Measurements from ENCODE around the gene PDE7B. TPM values are rescaled to one million over a fixed set of nuclear protein-coding genes. Genes with fewer than 3 reads are reported as not detected.

The PDE7B gene
- total and polyA plus RNA-seq, 9 of the 15 experiments (the other 6 are each of a cell fraction or from before 2014, with no cell fraction given) = 0.01 TPM; not detected in 8

DNA sequence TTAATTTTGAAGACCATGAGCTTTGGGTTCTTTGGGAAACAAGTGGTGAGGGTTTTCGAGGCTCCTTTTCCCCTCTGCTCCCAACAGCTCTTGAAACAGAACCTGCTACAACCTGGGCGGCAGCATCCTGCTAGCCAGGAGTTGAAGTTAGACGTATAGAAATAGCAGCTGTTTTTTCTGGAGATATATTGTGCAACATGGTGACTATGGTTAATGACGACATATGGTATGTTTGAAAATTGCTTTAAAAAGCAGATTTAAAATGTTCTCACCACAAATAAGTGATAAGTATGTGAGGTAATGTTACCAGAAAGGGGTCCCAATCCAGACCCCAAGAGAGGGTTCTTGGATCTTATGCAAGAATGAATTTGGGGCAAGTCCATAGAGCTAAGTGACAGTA is 138.9 kb downstream of the PDE7B start:
- intact Hi-C loops (cut with micrococcal nuclease) (no loop called here), in situ Hi-C loops (cut with MboI) (no loop called here)
- WGBS (ENCODE audit: insufficient coverage, low coverage, missing lambda C conversion rate) = 3% methylated on average over 4 of the region's 4 CpGs
- Histone ChIP-seq H3K4me2 (ENCODE audit: insufficient read depth, low read length) (no peak overlapping the region), H4K20me1 (replicated peaks; ENCODE audit: control insufficient read depth, insufficient read depth, low read length) (no peaks in the 10 kb centered on the region), H3K36me3 (ENCODE audit: control insufficient read depth, insufficient read depth, low read length) (no peaks in the 10 kb centered on the region), H3K79me2 (ENCODE audit: control insufficient read depth, insufficient read depth, low read length) (no peaks in the 10 kb centered on the region), H3K4me3 (no peak overlapping the region), H3K27me3 (ENCODE audit: control insufficient read depth in 2 of 2, insufficient read depth in 2 of 2, low read length in 2 of 2) (0 out of 5 replicates have a peak, but pooled peaks cover 0 to 4% of the 10 kb centered on the region in 2 experiments), H3K9ac (ENCODE audit: insufficient read depth in 1 of 2, low read depth in 2 of 2, low read length in 2 of 2) (no peak overlapping the region), H3K9me1 (ENCODE audit: control insufficient read depth, insufficient read depth, low read length) (no peaks in the 10 kb centered on the region), H2AFZ (ENCODE audit: low read depth, low read length) (no peak overlapping the region), H3K9me3 (replicated peaks; ENCODE audit: control insufficient read depth, insufficient read depth, low read depth, low read length) (no peaks in the 10 kb centered on the region), H3K27ac (ENCODE audit: extremely low read depth, low read depth, low read length) (no peak overlapping the region), H3K4me1 (replicated peaks in 1 of 2; ENCODE audit: control insufficient read depth in 2 of 2, insufficient read depth in 2 of 2, low read length in 2 of 2) (no peaks in the 10 kb centered on the region)
- DNase-seq (ENCODE audit: extremely low read depth in 1 of 4, low spot score in 3 of 4) = no peak
- no TSS peak for BruUV-seq (replicated peaks)
- FAIRE-seq = no peak
- CTCF ChIA-PET (ENCODE audit: low intra/inter-chr PET ratio) = no interaction called here
- POLR2A ChIA-PET = interaction anchor here (1.0 kb wide), 1 partner anchor 15 kb away, joined by 3 read pairs; no protein-coding TSS in a partner anchor
- TF ChIP-seq CEBPB (tag; IDR thresholded peaks at IDR 0.05) = peak; percentile 91
- no peak for TF ChIP-seq ZNF561 (CRISPR knock-in tag; conservative IDR thresholded peaks at IDR 0.05)
- TF ChIP-seq CEBPG (CRISPR knock-in tag; IDR thresholded peaks at IDR 0.05) = no peak
- TF ChIP-seq CEBPG (tag; conservative IDR thresholded peaks at IDR 0.05 in 1 of 2, IDR thresholded peaks at IDR 0.05 in 1 of 2) = peak; percentile 80 to 88
- TF ChIP-seq, protein P1, sequence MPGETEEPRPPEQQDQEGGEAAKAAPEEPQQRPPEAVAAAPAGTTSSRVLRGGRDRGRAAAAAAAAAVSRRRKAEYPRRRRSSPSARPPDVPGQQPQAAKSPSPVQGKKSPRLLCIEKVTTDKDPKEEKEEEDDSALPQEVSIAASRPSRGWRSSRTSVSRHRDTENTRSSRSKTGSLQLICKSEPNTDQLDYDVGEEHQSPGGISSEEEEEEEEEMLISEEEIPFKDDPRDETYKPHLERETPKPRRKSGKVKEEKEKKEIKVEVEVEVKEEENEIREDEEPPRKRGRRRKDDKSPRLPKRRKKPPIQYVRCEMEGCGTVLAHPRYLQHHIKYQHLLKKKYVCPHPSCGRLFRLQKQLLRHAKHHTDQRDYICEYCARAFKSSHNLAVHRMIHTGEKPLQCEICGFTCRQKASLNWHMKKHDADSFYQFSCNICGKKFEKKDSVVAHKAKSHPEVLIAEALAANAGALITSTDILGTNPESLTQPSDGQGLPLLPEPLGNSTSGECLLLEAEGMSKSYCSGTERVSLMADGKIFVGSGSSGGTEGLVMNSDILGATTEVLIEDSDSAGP (CRISPR knock-in tag; IDR thresholded peaks at IDR 0.05) = no peak
- no peak for ATAC-seq
